Ishikawa (cell line): ENCODE measurements around the gene DDIAS.

ENCODE experiments used
- CEBPB ChIP-seq: IDR thresholded peaks from 2 replicates; pipeline ENCODE4 v1.6.1; 2012
- CREB1 ChIP-seq: IDR thresholded peaks from 2 replicates; pipeline ENCODE4 v1.6.1; 2012; ENCODE audit warnings: low read depth
- EGR1 ChIP-seq: IDR thresholded peaks from 2 replicates; pipeline ENCODE4 v1.6.1; 2012
- EP300 ChIP-seq: IDR thresholded peaks from 2 replicates; pipeline ENCODE4 v1.6.1; 2012; ENCODE audit warnings: borderline replicate concordance
- FOXM1 ChIP-seq: IDR thresholded peaks from 2 replicates; pipeline ENCODE4 v1.6.1; 2012; ENCODE audit warnings: low read depth, borderline replicate concordance
- MAX ChIP-seq: IDR thresholded peaks from 2 replicates; pipeline ENCODE4 v1.6.1; 2012
- NFIC ChIP-seq: IDR thresholded peaks from 2 replicates; pipeline ENCODE4 v1.6.1; 2012
- RAD21 ChIP-seq: IDR thresholded peaks from 2 replicates; pipeline ENCODE4 v1.6.1; 2012; ENCODE audit warnings: low read depth
- REST ChIP-seq: IDR thresholded peaks from 2 replicates; pipeline ENCODE4 v1.6.1; 2012; ENCODE audit warnings: low read depth, mild to moderate bottlenecking
- TAF1 ChIP-seq: IDR thresholded peaks from 2 replicates; pipeline ENCODE4 v1.6.1; 2012; ENCODE audit warnings: low read depth, mild to moderate bottlenecking
- TCF12 ChIP-seq: IDR thresholded peaks from 2 replicates; pipeline ENCODE4 v1.6.1; 2012; ENCODE audit warnings: low read depth
- TEAD4 ChIP-seq: IDR thresholded peaks from 2 replicates; pipeline ENCODE4 v1.6.1; 2012
- USF1 ChIP-seq: IDR thresholded peaks from 2 replicates; pipeline ENCODE4 v1.6.1; 2012
- YY1 ChIP-seq: IDR thresholded peaks from 2 replicates; pipeline ENCODE4 v1.6.1; 2012; ENCODE audit warnings: low read depth
- ZBTB7A ChIP-seq: IDR thresholded peaks from 2 replicates; pipeline ENCODE4 v1.6.1; 2012; ENCODE audit warnings: low read depth

Gene DDIAS

GRCh38 chr11:82969811-82970210 is 68.3 kb downstream of the DDIAS start:
- TF ChIP-seq TCF12 = no peak
- TF ChIP-seq CEBPB = no peak
- no peak for TF ChIP-seq FOXM1
- no peak for TF ChIP-seq TEAD4
- no peak for TF ChIP-seq RAD21
- no peak for TF ChIP-seq EGR1
- no peak for TF ChIP-seq USF1
- no peak for TF ChIP-seq MAX
- TF ChIP-seq EP300 = no peak
- no peak for TF ChIP-seq ZBTB7A
- no peak for TF ChIP-seq CREB1
- no peak for TF ChIP-seq TAF1
- TF ChIP-seq YY1 = no peak
- no peak for TF ChIP-seq NFIC
- TF ChIP-seq REST = no peak

GRCh38 chr11:82972103-82972502 is 70.6 kb downstream of the DDIAS start:
- TF ChIP-seq CREB1 = no peak
- no peak for TF ChIP-seq MAX
- TF ChIP-seq TAF1 = no peak

GRCh38 chr11:82974135-82974534 is 72.6 kb downstream of the DDIAS start:
- TF ChIP-seq CEBPB = no peak
- no peak for TF ChIP-seq REST
- no peak for TF ChIP-seq ZBTB7A
- no peak for TF ChIP-seq CREB1
- TF ChIP-seq RAD21 = no peak
- no peak for TF ChIP-seq USF1
- TF ChIP-seq MAX = no peak
- TF ChIP-seq YY1 = no peak
- TF ChIP-seq EGR1 = no peak
- TF ChIP-seq NFIC = no peak
- TF ChIP-seq TEAD4 = no peak
- no peak for TF ChIP-seq EP300

GRCh38 chr11:82974851-82975250 is 73.3 kb downstream of the DDIAS start:
- TF ChIP-seq CREB1 (no peak), USF1 (no peak), ZBTB7A (no peak), RAD21 (no peak), MAX (no peak), TCF12 (no peak), YY1 (no peak), TAF1 (no peak), REST (no peak), TEAD4 (no peak), CEBPB (no peak), EGR1 (no peak)
